IPS-15b (cell line): ENCODE results near the gene TNPO1.
"Not testable (repeated sequence)": the region's sequence is repeated elsewhere in the genome, so short reads cannot be mapped to it uniquely, and the experiment has no call there.

ENCODE experiments used
- H3K27me3 ChIP-seq: one replicate; pipeline ENCODE4 v1.6.1; 2013; ENCODE audit warnings: low read length; ENCODE audit not compliant: control insufficient read depth, insufficient read depth
- H3K36me3 ChIP-seq: one replicate; pipeline ENCODE4 v1.6.1; 2013; ENCODE audit warnings: low read length; ENCODE audit not compliant: control insufficient read depth, insufficient read depth
- H3K4me1 ChIP-seq: one replicate; pipeline ENCODE4 v1.6.1; 2013; ENCODE audit warnings: mild to moderate bottlenecking, low read length; ENCODE audit not compliant: control insufficient read depth, insufficient read depth
- H3K4me3 ChIP-seq: one replicate; pipeline ENCODE4 v1.5.1; 2013; ENCODE audit warnings: low read depth, low read length
- H3K9ac ChIP-seq: one replicate; pipeline ENCODE4 v1.6.1; 2013; ENCODE audit warnings: low read depth, mild to moderate bottlenecking, low read length
- H3K9me3 ChIP-seq: one replicate; pipeline ENCODE4 v1.6.1; 2013; ENCODE audit warnings: mild to moderate bottlenecking, low read length; ENCODE audit not compliant: control insufficient read depth, insufficient read depth

Gene TNPO1

GRCh38 chr5:72908664-72909063 lies 92.2 kb downstream of the TNPO1 start:
- H3K9me3 ChIP-seq = no peaks in the 10 kb centered on the region
- H3K9ac ChIP-seq = no peak overlapping the region
- H3K27me3 ChIP-seq = no peaks in the 10 kb centered on the region
- peaks cover 4% of the 10 kb centered on the region for H3K36me3 ChIP-seq
- H3K4me1 ChIP-seq = no peaks in the 10 kb centered on the region
- H3K4me3 ChIP-seq = no peak overlapping the region

- H3K4me1 ChIP-seq = no peaks in the 10 kb centered on the region
- no peaks in the 10 kb centered on the region for H3K36me3 ChIP-seq
- H3K9me3 ChIP-seq = no peaks in the 10 kb centered on the region
- H3K9ac ChIP-seq = no peak overlapping the region
- H3K27me3 ChIP-seq = no peaks in the 10 kb centered on the region
- H3K4me3 ChIP-seq = no peak overlapping the region
These were observed 100.9 kb downstream of the TNPO1 start for GRCh38 chr5:72917371-72917776.

- Histone ChIP-seq H3K4me1 (no peaks in the 10 kb centered on the region), H3K9ac (no peak overlapping the region)
These were observed 104.4 kb downstream of the TNPO1 start for GRCh38 chr5:72920690-72921502.

GRCh38 chr5:72921886-72922285 lies 105.4 kb downstream of the TNPO1 start:
- Histone ChIP-seq H3K9ac (no peak overlapping the region), H3K4me3 (no peak overlapping the region), H3K9me3 (no peaks in the 10 kb centered on the region), H3K27me3 (no peaks in the 10 kb centered on the region), H3K36me3 (no peaks in the 10 kb centered on the region), H3K4me1 (no peaks in the 10 kb centered on the region)

More at GRCh38 chr5:72920690-72921502, 104.4 kb downstream of the TNPO1 start:
- no peaks in the 10 kb centered on the region for H3K36me3 ChIP-seq
- H3K27me3 ChIP-seq = no peaks in the 10 kb centered on the region
- H3K4me3 ChIP-seq = no peak overlapping the region
- no peaks in the 10 kb centered on the region for H3K9me3 ChIP-seq

- Histone ChIP-seq H3K4me3 (no peak overlapping the region), H3K27me3 (no peaks in the 10 kb centered on the region), H3K4me1 (no peaks in the 10 kb centered on the region), H3K36me3 (no peaks in the 10 kb centered on the region), H3K9ac (no peak overlapping the region), H3K9me3 (no peaks in the 10 kb centered on the region)
These were observed 106.0 kb downstream of the TNPO1 start for GRCh38 chr5:72922422-72922821.

GRCh38 chr5:72925336-72926010 lies 109.0 kb downstream of the TNPO1 start:
- Histone ChIP-seq H3K9me3 (no peaks in the 10 kb centered on the region), H3K36me3 (no peaks in the 10 kb centered on the region), H3K4me3 (no peak overlapping the region), H3K27me3 (no peaks in the 10 kb centered on the region), H3K4me1 (no peaks in the 10 kb centered on the region), H3K9ac (no peak overlapping the region)

GRCh38 chr5:72932686-72933085 lies 116.2 kb downstream of the TNPO1 start:
- not testable (repeated sequence) for H3K9me3 ChIP-seq, H3K27me3 ChIP-seq, H3K9ac ChIP-seq, H3K4me3 ChIP-seq, H3K36me3 ChIP-seq, H3K4me1 ChIP-seq

- H3K9ac ChIP-seq, H3K4me3 ChIP-seq, H3K36me3 ChIP-seq, H3K27me3 ChIP-seq, H3K4me1 ChIP-seq, H3K9me3 ChIP-seq: not testable (repeated sequence)
These were observed 118.7 kb downstream of the TNPO1 start for GRCh38 chr5:72934953-72935725.

GRCh38 chr5:72936893-72937292 lies 120.4 kb downstream of the TNPO1 start:
- no peaks in the 10 kb centered on the region for H3K36me3 ChIP-seq
- H3K4me1 ChIP-seq = no peaks in the 10 kb centered on the region
- H3K9ac ChIP-seq = no peak overlapping the region
- no peaks in the 10 kb centered on the region for H3K27me3 ChIP-seq
- no peak overlapping the region for H3K4me3 ChIP-seq
- H3K9me3 ChIP-seq = no peaks in the 10 kb centered on the region

GRCh38 chr5:72937517-72938061 lies 121.1 kb downstream of the TNPO1 start:
- Histone ChIP-seq H3K27me3 (no peaks in the 10 kb centered on the region), H3K4me1 (no peaks in the 10 kb centered on the region), H3K9ac (no peak overlapping the region), H3K4me3 (no peak overlapping the region), H3K9me3 (no peaks in the 10 kb centered on the region), H3K36me3 (no peaks in the 10 kb centered on the region)

- no peaks in the 10 kb centered on the region for H3K9me3 ChIP-seq
- no peak overlapping the region for H3K4me3 ChIP-seq
- H3K36me3 ChIP-seq = no peaks in the 10 kb centered on the region
- H3K27me3 ChIP-seq = no peaks in the 10 kb centered on the region
- H3K4me1 ChIP-seq = no peaks in the 10 kb centered on the region
- H3K9ac ChIP-seq = no peak overlapping the region
These were observed 121.7 kb downstream of the TNPO1 start for GRCh38 chr5:72938206-72938605.
